ENCODE data around the gene TXNDC11.
A peak's percentile ranks its signal among the peaks of the same experiment; 100 is the strongest.
"Not testable (repeated sequence)": the region's sequence is repeated elsewhere in the genome, so short reads cannot be mapped to it uniquely, and the experiment has no call there.

Gene TXNDC11

GRCh38 chr16:11742536-11743307, at the start of gene TXNDC11:
Gene TXNDC11 (minus strand): TSS chr16:11742857. CDS start chr16:11742730, 127 bp downstream.
- H4K20me1 ChIP-seq: peaks cover 47% of the 10 kb centered on the region
- H3K4me2 ChIP-seq: peak within 1 kb of the TSS; percentile 84
- peak within 1 kb of the TSS; percentile 97 for H3K4me3 ChIP-seq
- no peaks in the 10 kb centered on the region for H3K27me3 ChIP-seq
- peaks cover 11% of the 10 kb centered on the region for H3K36me3 ChIP-seq
- H3K4me1 ChIP-seq: peaks cover 48% of the 10 kb centered on the region
- peak within 1 kb of the TSS; percentile 96 for H3K9ac ChIP-seq
- no peak for TF ChIP-seq Cebpa-rat (IDR thresholded peaks at IDR 0.05)
- H3K27ac ChIP-seq: peak within 1 kb of the TSS; percentile 95
- H3K9me3 ChIP-seq: no peaks in the 10 kb centered on the region

- H3K9me3 ChIP-seq: no peaks in the 10 kb centered on the region
- peaks cover 37% of the 10 kb centered on the region for H3K4me1 ChIP-seq
- H3K4me2 ChIP-seq: no peak overlapping the region
- no peak overlapping the region for H3K4me3 ChIP-seq
- H3K9ac ChIP-seq: peak overlapping the region; percentile 20; the same call in 1 of the 2 replicates
- no peaks in the 10 kb centered on the region for H3K27me3 ChIP-seq
- no peak overlapping the region for H3K27ac ChIP-seq
- peaks cover 74% of the 10 kb centered on the region for H3K36me3 ChIP-seq
- H4K20me1 ChIP-seq: peaks cover 100% of the 10 kb centered on the region
- TF ChIP-seq Cebpa-rat (IDR thresholded peaks at IDR 0.05): no peak
Measured at GRCh38 chr16:11791144-11791828, 48.6 kb upstream of the TXNDC11 start.

- TF ChIP-seq Cebpa-rat (IDR thresholded peaks at IDR 0.05): no peak
- no peak overlapping the region for H3K4me2 ChIP-seq
- peaks cover 29% of the 10 kb centered on the region for H3K4me1 ChIP-seq
- H3K27ac ChIP-seq: no peak overlapping the region
- no peak overlapping the region for H3K4me3 ChIP-seq
- H3K9me3 ChIP-seq: no peaks in the 10 kb centered on the region
- H3K27me3 ChIP-seq: no peaks in the 10 kb centered on the region
- H3K9ac ChIP-seq: no peak overlapping the region
- H4K20me1 ChIP-seq: peaks cover 100% of the 10 kb centered on the region
- peaks cover 62% of the 10 kb centered on the region for H3K36me3 ChIP-seq
Measured at GRCh38 chr16:11788914-11789313, 46.3 kb upstream of the TXNDC11 start.

- H4K20me1 ChIP-seq: peaks cover 100% of the 10 kb centered on the region
- not testable (repeated sequence) for H3K27me3 ChIP-seq, H3K9ac ChIP-seq, H3K4me2 ChIP-seq, H3K4me3 ChIP-seq, H3K27ac ChIP-seq, H3K9me3 ChIP-seq
- H3K4me1 ChIP-seq: peaks cover 48% of the 10 kb centered on the region
- H3K36me3 ChIP-seq: peaks cover 44% of the 10 kb centered on the region
Measured at GRCh38 chr16:11784980-11785599, 42.4 kb upstream of the TXNDC11 start.

- H3K27me3 ChIP-seq, H3K9ac ChIP-seq, H3K4me3 ChIP-seq, H3K9me3 ChIP-seq, H3K27ac ChIP-seq: not testable (repeated sequence)
- Histone ChIP-seq H3K4me2 (peak overlapping the region; percentile 62), H3K4me1 (peaks cover 48% of the 10 kb centered on the region), H3K36me3 (peaks cover 44% of the 10 kb centered on the region), H4K20me1 (peaks cover 100% of the 10 kb centered on the region)
Measured at GRCh38 chr16:11784381-11784780, 41.7 kb upstream of the TXNDC11 start.

GRCh38 chr16:11784038-11784369, 41.3 kb upstream of the TXNDC11 start:
- Histone ChIP-seq H3K4me1 (peaks cover 48% of the 10 kb centered on the region), H3K4me2 (peak overlapping the region; percentile 62), H3K9me3 (no peaks in the 10 kb centered on the region), H3K27me3 (no peaks in the 10 kb centered on the region), H3K9ac (no peak overlapping the region; the same call in 1 of the 2 replicates), H3K27ac (peak overlapping the region; percentile 45; the same call in 1 of the 2 replicates), H3K36me3 (peaks cover 44% of the 10 kb centered on the region), H4K20me1 (peaks cover 99% of the 10 kb centered on the region), H3K4me3 (no peak overlapping the region)
- TF ChIP-seq Cebpa-rat (IDR thresholded peaks at IDR 0.05): no peak

- Histone ChIP-seq H4K20me1 (peaks cover 94% of the 10 kb centered on the region), H3K4me1 (peaks cover 48% of the 10 kb centered on the region), H3K4me3 (no peak overlapping the region), H3K9me3 (no peaks in the 10 kb centered on the region), H3K27ac (peak overlapping the region; percentile 45; the same call in 1 of the 2 replicates), H3K9ac (no peak overlapping the region; the same call in 1 of the 2 replicates), H3K27me3 (no peaks in the 10 kb centered on the region), H3K36me3 (peaks cover 43% of the 10 kb centered on the region), H3K4me2 (peak overlapping the region; percentile 62)
- TF ChIP-seq Cebpa-rat (IDR thresholded peaks at IDR 0.05): no peak
Measured at GRCh38 chr16:11783319-11784037, 40.8 kb upstream of the TXNDC11 start.

GRCh38 chr16:11781773-11782172, 39.1 kb upstream of the TXNDC11 start:
- Histone ChIP-seq H3K27me3 (no peaks in the 10 kb centered on the region), H3K4me3 (no peak overlapping the region), H3K4me2 (peak overlapping the region; percentile 62), H3K9me3 (no peaks in the 10 kb centered on the region), H3K4me1 (peaks cover 48% of the 10 kb centered on the region), H4K20me1 (peaks cover 77% of the 10 kb centered on the region), H3K9ac (peak overlapping the region; percentile 20; the same call in 1 of the 2 replicates), H3K36me3 (peaks cover 46% of the 10 kb centered on the region), H3K27ac (peak overlapping the region; percentile 45)
- TF ChIP-seq Cebpa-rat (IDR thresholded peaks at IDR 0.05): no peak

- no peak overlapping the region for H3K4me3 ChIP-seq
- no peak for TF ChIP-seq Cebpa-rat (IDR thresholded peaks at IDR 0.05)
- H3K27me3 ChIP-seq: no peaks in the 10 kb centered on the region
- no peak overlapping the region for H3K4me2 ChIP-seq
- peaks cover 71% of the 10 kb centered on the region for H4K20me1 ChIP-seq
- no peaks in the 10 kb centered on the region for H3K9me3 ChIP-seq
- H3K4me1 ChIP-seq: peaks cover 48% of the 10 kb centered on the region
- peaks cover 52% of the 10 kb centered on the region for H3K36me3 ChIP-seq
- H3K27ac ChIP-seq: peak overlapping the region; percentile 45; the same call in 1 of the 2 replicates
- H3K9ac ChIP-seq: 0 out of 2 replicates have a peak overlapping the region, but pooled peaks have one; percentile 18
Measured at GRCh38 chr16:11780991-11781680, 38.5 kb upstream of the TXNDC11 start.

Measured in BLaER1 (cell line).